GM19238 (cell line): ENCODE data around the gene TECR.
"Not testable (repeated sequence)": the region's sequence is repeated elsewhere in the genome, so short reads cannot be mapped to it uniquely, and the experiment has no call there.

Experiments
- DNase-seq: peaks from one replicate; pipeline ENCODE4 v3.0.0; 2011; ENCODE audit warnings: low spot score; ENCODE audit not compliant: insufficient read length

Gene TECR, protein sequence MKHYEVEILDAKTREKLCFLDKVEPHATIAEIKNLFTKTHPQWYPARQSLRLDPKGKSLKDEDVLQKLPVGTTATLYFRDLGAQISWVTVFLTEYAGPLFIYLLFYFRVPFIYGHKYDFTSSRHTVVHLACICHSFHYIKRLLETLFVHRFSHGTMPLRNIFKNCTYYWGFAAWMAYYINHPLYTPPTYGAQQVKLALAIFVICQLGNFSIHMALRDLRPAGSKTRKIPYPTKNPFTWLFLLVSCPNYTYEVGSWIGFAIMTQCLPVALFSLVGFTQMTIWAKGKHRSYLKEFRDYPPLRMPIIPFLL

DNA sequence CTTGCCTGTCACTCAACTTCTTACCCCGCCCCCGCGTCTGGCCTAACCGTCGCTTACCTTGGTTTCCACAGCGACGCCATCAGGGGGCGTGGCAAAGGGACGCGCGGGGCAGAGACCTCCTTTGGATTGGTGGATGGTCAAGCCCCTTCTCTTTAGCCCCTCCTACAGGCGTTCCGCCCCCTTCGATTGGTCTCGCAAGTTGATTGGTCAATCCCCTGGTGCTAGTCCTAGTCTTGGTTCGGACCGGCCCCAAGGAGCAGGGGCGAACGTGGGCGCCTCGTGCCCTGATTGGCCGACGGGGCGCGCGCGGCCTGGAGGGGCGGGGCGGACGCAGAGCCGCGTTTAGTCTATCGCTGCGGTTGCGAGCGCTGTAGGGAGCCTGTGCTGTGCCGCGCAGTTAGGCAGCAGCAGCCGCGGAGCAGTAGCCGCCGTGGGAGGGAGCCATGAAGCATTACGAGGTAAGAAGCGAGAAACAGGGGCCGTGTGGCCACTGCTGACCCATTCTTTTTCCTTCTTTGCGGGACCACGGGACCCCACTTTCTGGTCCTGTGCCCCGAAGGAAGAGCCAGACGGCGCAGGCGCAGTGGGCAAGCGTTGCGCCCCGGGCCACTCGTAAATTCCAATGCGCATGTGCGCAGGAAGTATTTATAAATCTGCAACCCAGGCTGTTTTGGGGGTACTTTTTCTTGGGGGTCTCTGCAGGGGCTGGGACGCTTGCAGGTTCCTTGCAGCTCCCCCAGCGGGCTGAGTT, at the start of gene TECR:
Gene TECR (plus strand): TSS at position 341 of the 751 bp plus-strand sequence. CDS start 103 bp downstream, at position 444.
- DNase-seq, result peak; percentile 88

- DNase-seq, result peak; percentile 83
Measured at GRCh38 chr19:14479975-14480699, 49.3 kb upstream of the TECR start.

DNA sequence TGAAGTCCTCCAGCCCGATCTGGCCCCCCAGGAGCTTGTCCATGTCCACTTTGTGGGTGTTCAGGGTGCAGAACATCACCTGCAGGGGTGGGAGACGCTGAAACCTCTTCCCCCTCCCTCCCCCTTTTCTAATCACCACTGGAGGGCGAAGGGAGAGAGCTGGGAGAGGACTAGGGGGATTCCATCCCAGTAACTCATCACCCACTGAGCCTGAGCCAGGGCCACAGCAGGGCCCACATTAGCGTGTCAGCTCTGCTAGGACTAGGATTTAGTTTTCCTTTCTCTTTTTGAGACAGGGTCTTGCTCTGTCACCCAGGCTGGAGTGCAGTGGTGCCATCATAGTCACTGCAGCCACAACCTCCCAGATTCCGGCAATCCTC, 48.7 kb upstream of the TECR start:
- DNase-seq, result no peak

- no peak for DNase-seq
Measured at GRCh38 chr19:14482172-14482941, 47.0 kb upstream of the TECR start.

DNA sequence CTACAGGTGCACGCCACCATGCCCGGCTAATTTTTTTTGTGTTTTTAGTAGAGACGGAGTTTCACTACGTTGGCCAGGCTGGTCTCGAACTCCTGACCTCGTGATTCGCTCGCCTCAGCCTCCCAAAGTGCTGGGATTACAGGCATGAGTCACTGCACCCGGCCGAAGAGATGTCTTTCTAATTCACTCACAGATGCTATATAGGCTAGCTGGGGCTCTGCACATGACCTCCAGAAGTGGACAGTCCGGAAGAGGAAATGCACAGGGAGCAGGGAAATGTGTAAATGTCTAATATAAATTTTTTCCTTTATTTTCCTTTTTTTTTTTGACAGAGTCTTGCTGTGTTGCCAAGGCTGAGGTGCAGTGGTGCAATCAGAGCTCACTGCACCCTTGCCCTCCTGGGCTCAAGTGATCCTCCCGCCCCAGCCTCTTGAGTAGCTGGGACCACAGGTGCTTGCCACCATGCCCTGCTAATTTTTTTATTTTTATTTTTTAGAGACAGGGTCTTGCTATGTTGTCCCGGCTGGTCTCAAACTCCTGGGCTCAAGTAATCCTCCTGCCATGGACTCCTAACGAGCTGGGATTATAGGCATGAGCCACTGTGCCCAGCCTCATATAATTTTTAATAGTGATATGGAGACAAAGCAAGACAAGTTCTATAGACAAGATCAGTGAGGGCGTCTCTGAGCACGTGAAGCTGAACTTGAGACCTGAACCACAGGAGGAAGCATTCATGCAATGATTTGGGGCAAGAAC, 41.8 kb upstream of the TECR start:
- no peak for DNase-seq

GRCh38 chr19:14492756-14493337, 36.5 kb upstream of the TECR start:
- no peak for DNase-seq

DNA sequence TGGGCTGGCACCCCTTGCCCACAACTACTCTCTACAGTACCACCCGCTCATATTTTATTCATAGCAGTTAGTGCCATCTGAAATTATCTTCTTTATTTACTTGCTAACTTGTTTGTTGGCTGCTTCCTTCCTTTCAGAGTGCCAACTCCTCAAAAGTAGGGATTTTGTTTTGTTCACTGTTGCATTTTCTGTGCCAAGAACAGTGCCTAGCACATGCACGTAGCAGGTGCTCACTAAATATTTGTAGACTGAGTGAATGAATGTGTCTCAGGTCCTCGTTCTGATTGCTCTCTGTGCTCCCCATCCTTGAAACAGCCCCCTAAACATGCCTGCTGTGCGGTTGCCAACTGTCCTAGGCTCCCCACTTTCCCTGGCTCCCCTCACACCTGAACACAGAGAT, 35.0 kb upstream of the TECR start:
- DNase-seq, result no peak

- no peak for DNase-seq
Measured at GRCh38 chr19:14494910-14495671, 34.3 kb upstream of the TECR start.

- DNase-seq, result no peak
Measured at GRCh38 chr19:14495672-14496028, 33.7 kb upstream of the TECR start.

DNA sequence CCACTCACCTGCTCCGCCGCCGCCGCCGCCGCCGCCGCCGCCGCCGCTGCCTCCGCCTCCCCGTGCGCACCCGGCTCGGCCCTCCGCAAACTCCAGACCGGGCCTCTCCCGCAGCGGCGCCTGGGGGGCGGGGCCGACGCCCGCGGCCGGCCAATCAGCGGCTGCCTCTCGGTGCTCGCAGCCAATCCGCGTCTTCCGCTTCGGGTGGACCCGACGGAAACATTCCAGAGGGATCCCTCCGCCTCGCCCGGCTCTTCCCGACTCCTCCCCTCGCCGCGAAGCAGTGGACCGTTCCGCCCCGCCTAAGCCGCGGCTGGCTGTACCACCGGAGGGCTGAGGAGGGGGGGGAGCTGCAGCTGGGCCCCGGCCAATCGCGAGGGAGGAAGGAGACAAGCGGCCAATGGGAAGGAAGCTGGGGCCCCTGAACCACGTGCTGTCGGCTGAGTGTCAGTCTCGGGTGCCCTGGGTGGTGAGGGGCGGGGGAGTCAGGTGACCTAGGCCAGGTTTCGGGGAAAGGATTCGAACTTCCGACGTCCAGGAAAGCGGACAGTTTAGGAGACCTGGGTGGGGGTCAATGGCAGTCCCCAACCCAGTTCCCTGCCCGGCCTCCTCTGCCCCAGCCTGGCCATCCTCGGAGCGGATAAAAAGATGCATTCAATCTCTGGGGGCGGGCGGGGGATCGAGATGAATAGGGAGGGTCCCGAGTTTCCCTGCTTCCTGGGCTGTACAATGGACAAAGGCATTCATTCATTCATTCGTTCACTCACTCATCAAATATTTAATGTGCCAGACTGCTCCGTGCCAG, 33.2 kb upstream of the TECR start, which contains the start of gene GIPC1:
Gene GIPC1 (minus strand): TSS at position 99 of the 805 bp plus-strand sequence. CDS start 13,151 bp downstream, outside the sequence.
- peak; percentile 98 for DNase-seq

DNA sequence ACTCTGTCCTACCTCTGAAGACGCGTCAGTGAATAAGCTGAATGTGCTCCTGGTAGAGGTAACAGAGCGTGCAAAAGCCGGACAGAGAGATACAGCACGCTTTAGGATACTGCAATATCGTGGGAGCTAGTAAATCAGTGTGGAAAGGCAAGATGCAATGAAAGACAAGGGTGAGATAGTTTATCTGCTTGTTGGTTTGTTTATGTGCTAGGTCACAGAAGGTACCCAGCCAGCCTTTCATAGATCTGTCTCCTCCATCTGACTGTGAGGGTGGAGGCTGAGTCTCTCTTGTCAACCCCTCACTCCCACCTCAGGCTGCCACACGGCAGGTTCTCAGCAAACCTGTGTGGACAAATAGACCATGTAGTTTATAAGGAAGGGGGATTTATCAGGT, 32.6 kb upstream of the TECR start:
- no peak for DNase-seq

DNA sequence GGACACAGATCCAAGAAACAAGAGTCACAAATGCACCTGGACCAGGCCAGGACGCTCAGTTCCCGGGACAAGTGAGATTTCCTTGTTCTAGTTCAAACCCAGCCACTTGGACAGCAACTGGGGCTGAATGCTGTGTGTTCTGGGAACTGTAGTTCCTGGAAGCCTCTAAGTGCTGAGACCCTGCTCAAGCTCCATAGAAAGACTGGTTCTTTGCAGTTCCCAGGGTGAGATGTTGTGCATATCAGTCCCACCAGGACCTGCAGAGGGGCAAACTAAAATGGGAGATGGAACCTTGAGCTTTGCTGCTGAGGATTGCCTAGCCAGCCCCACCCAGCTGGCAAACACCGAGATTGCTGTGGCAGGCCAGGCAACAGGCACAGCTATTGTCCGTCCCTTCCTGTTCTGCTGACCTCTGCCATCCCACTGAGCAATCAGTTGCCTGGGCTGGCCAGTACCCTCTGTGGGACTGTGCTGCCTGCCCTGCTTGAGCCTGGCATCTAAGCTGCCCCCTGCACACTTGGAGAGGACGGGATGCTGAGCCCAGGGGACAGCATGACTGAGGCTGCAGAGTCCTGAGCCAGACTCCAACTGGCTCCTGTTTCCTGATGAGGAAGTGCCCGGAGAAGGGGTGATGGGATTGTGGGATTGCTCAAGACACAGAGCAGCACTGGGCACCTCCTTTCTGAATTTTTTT, 32.0 kb upstream of the TECR start:
- DNase-seq, result no peak

- DNase-seq, result no peak
Measured at GRCh38 chr19:14502334-14503092, 26.9 kb upstream of the TECR start.

GRCh38 chr19:14503285-14503684, 26.1 kb upstream of the TECR start:
- no peak for DNase-seq

- DNase-seq, result not testable (repeated sequence)
Measured at GRCh38 chr19:14504575-14504974, 24.8 kb upstream of the TECR start.

GRCh38 chr19:14505488-14506239, 23.7 kb upstream of the TECR start:
- peak; percentile 70 for DNase-seq
